Transverse colon (tissue), 4 donors: ENCODE data around the gene GNS. TPM values are rescaled to one million over a fixed set of nuclear protein-coding genes. Genes with fewer than 3 reads are reported as not detected.
A peak's percentile ranks its signal among the peaks of the same experiment; 100 is the strongest.
"Not testable (repeated sequence)": the region's sequence is repeated elsewhere in the genome, so short reads cannot be mapped to it uniquely, and the experiment has no call there.

Experiments
- DNase-seq: peaks from one replicate; pipeline ENCODE4 v3.0.0-alpha.2; 2019
- H3K27ac ChIP-seq, 4 donors: fragments of 200-600 bp; sonication (generic); 2 replicates each; pipeline ENCODE4 v1.5.1; 2016 to 2018; ENCODE audit warnings: inconsistent platforms in 4 of 4
- H3K27me3 ChIP-seq: fragments of 200-600 bp; sonication (generic); 2 replicates; pipeline ENCODE4 v1.5.1; 2017; ENCODE audit warnings: inconsistent platforms
- H3K36me3 ChIP-seq, 4 donors: fragments of 200-600 bp; sonication (generic); 2 replicates each; pipeline ENCODE4 v1.5.1; 2017 to 2019; ENCODE audit warnings: inconsistent platforms in 4 of 4
- H3K4me1 ChIP-seq, 4 donors: fragments of 200-600 bp; sonication (generic); 2 replicates each; pipeline ENCODE4 v1.5.1; 2017 to 2020; ENCODE audit warnings: inconsistent platforms in 4 of 4
- H3K4me3 ChIP-seq, 4 donors: fragments of 200-600 bp; sonication (generic); 1 replicate in 1 of 4; 2 replicates in 3 of 4; pipeline versions ENCODE4 v1.5.1 to v1.6.1; 2017 to 2019; ENCODE audit warnings: inconsistent platforms in 4 of 4
- H3K9me3 ChIP-seq, 2 donors: fragments of 200-600 bp; sonication (generic); 2 replicates each; pipeline ENCODE4 v1.5.1; 2017 to 2019; ENCODE audit warnings: inconsistent platforms in 2 of 2
- CTCF ChIP-seq, 5 experiments: fragments of 200-600 bp in 3 of 5; fragments of 450-650 bp in 2 of 5; sonication (generic) in 3 of 5; IDR thresholded peaks; 1 replicate in 2 of 5; 2 replicates in 3 of 5; pipeline ENCODE4 v1.5.1; 2016 to 2017; ENCODE audit warnings: antibody characterized with exemption in 5 of 5, inconsistent platforms in 3 of 5, mild to moderate bottlenecking in 2 of 5, moderate library complexity in 1 of 5
- EP300 ChIP-seq: sonication (generic); formaldehyde crosslinking; IDR thresholded peaks from one replicate; pipeline ENCODE4 v1.6.1; 2017; ENCODE audit warnings: antibody characterized with exemption, low read depth
- POLR2A ChIP-seq: fragments of 450-650 bp; IDR thresholded peaks from one replicate; pipeline ENCODE4 v1.6.1; 2016; ENCODE audit warnings: antibody characterized with exemption, mild to moderate bottlenecking, moderate library complexity
- POLR2AphosphoS5 ChIP-seq, 3 donors: sonication (generic); formaldehyde crosslinking; IDR thresholded peaks; one replicate each; pipeline ENCODE4 v1.6.1; 2016; ENCODE audit warnings: antibody characterized with exemption in 3 of 3
- WGBS, 2 donors: methylation state at CpG; one replicate each; pipeline ENCODE4 v1.1.5; 2018; ENCODE audit warnings: low coverage in 1 of 2; 5-methylcytosine and 5-hydroxymethylcytosine counted together
- in situ Hi-C, 4 donors: fragments of 200-750 bp; cut with MboI; loops; one replicate each; pipeline versions ENCODE4 v1.15.0 to v1.15.1; 2017; ENCODE audit warnings: low sequenced_read_pairs in 3 of 4, low pct_ligation_motif_present in 1 of 4, low pct_unique_long_range_greater_than_20kb in 1 of 4
- intact Hi-C: fragments of 100-400 bp; cut with DNase I; formaldehyde crosslinking; loops from one replicate; pipeline ENCODE4 v1.15.1; 2023; ENCODE audit warnings: low total_unique reads
- total RNA-seq, 4 donors: library from RNA; depleted of rRNA; stranded (reverse); fragments of >200 nt; gene quantifications; one replicate each; pipeline ENCODE4 v1.1.0, GENCODE V29; 2016

The GNS gene
- total RNA-seq, 4 donors from 2014 or later = 22.3 to 67.0 (median 48.3) TPM

GRCh38 chr12:64779354-64779974 lies 20.3 kb upstream of the GNS start:
- 69 to 70% methylated on average over 10 of the region's 10 CpGs for WGBS, 2 donors
- TF ChIP-seq EP300 (no peak), POLR2AphosphoS5 (IDR thresholded peaks at IDR 0.05) (no peak), POLR2A (no peak), CTCF (IDR thresholded peaks at IDR 0.05) (no peak)
- Histone ChIP-seq H3K27ac (peak overlapping the region in 1 of 4 donors; percentile 81), H3K36me3 (no peaks in the 10 kb centered on the region), H3K9me3 (peaks cover 8 to 17% of the 10 kb centered on the region in 2 donors), H3K27me3 (peaks cover 39% of the 10 kb centered on the region), H3K4me1 (peaks cover 0 to 37% (median 21%) of the 10 kb centered on the region in 4 donors), H3K4me3 (no peak overlapping the region)
- no peak for DNase-seq
- intact Hi-C loops = no loop called here
- in situ Hi-C loops = no loop called here

GRCh38 chr12:64775147-64775736 lies 16.0 kb upstream of the GNS start:
- H3K27me3 ChIP-seq, intact Hi-C loops, H3K36me3 ChIP-seq, H3K27ac ChIP-seq, H3K4me3 ChIP-seq, in situ Hi-C loops, DNase-seq: not testable (repeated sequence)
- peaks cover 8 to 22% of the 10 kb centered on the region in 2 donors for H3K9me3 ChIP-seq
- peaks cover 0 to 12% (median 8%) of the 10 kb centered on the region in 4 donors for H3K4me1 ChIP-seq

- intact Hi-C loops (no loop called here), in situ Hi-C loops (no loop called here)
- Histone ChIP-seq H3K36me3 (no peaks in the 10 kb centered on the region), H3K4me3 (no peak overlapping the region), H3K27ac (no peak overlapping the region), H3K27me3 (no peaks in the 10 kb centered on the region), H3K9me3 (peaks cover 8 to 22% of the 10 kb centered on the region in 2 donors), H3K4me1 (no peaks in the 10 kb centered on the region)
- DNase-seq = no peak
- TF ChIP-seq CTCF (IDR thresholded peaks at IDR 0.05) (no peak), EP300 (no peak)
These were observed 14.2 kb upstream of the GNS start for GRCh38 chr12:64773386-64773785.

GRCh38 chr12:64767495-64767894 lies 8.3 kb upstream of the GNS start:
- TF ChIP-seq EP300 (no peak), POLR2A (no peak), POLR2AphosphoS5 (IDR thresholded peaks at IDR 0.05) (no peak), CTCF (IDR thresholded peaks at IDR 0.05) (no peak)
- Histone ChIP-seq H3K4me3 (no peak overlapping the region), H3K27me3 (no peaks in the 10 kb centered on the region), H3K27ac (no peak overlapping the region), H3K4me1 (no peaks in the 10 kb centered on the region), H3K9me3 (no peaks in the 10 kb centered on the region), H3K36me3 (no peaks in the 10 kb centered on the region)
- WGBS, 2 donors = 76% methylated on average over 3 of the region's 3 CpGs; no CpG with 5 or more reads in 1 of the 2 donors
- no peak for DNase-seq
- in situ Hi-C loops (no loop called here), intact Hi-C loops (no loop called here)
